ENCODE data around the gene RIN1.

DNA sequence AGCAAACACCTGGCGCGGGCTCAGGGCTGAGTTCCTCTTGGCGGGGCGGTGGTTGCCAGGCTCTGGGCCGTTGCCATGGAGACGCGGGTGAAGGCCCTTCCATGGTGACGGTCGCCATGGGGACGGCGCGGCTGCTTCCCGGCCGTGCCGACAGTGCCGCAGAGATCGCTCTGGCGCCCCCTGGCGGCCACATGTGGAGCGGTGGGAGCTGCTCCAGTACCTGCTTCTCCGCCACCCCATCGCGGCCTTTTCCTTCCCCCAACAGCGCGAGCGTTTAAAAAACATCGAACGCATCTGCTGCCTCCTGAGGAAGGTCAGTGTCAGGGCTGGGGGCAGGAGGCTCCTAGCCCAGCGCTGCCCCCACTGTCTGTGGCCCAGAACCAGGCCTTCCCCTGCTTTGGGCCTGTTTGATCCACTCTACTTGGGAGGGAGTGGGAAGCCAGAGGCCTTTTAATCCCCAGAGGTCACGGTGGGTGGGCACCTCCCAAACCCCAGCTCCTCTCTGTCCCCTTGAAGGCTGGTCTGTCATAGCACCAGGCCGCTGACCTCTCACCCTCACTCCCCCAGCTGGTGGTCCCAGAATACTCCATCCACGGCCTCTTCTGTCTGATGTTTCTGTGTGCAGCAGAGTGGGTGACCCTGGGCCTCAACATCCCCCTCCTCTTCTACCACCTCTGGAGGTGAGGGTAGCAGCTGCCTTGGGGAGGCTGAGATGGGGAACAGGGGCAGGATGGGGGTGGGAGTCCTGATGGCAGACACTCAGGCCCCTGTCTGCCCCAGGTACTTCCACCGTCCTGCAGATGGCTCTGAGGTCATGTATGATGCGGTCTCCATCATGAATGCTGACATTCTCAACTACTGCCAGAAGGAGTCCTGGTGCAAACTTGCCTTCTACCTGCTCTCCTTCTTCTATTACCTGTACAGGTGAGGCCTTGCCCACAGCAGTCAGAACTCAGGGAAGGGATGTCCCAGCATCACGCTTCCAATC, 53.5 kb downstream of the RIN1 start:
- TF ChIP-seq POLR2AphosphoS5 (IDR thresholded peaks at IDR 0.05; ENCODE audit: low read depth, low read length) (peak; percentile 20; the same call in 1 of the 2 replicates), FOXP2 (optimal IDR thresholded peaks at IDR 0.05; ENCODE audit: borderline replicate concordance, extremely low read depth, extremely low read length, insufficient read depth) (no peak), SIN3A (IDR thresholded peaks at IDR 0.05; ENCODE audit: borderline replicate concordance, insufficient read depth, low read length) (peak; percentile 89; the same call in 1 of the 2 replicates), TAF1 (IDR thresholded peaks at IDR 0.05; ENCODE audit: borderline replicate concordance, insufficient read depth, low read length) (no peak)
